GM12892 (cell line): ENCODE results near the gene TJP1.

Experiments used
- POLR2AphosphoS5 ChIP-seq: IDR thresholded peaks from 2 replicates; pipeline ENCODE4 v1.6.1; 2011; ENCODE audit warnings: low read depth, low read length, control low read depth
- TAF1 ChIP-seq: IDR thresholded peaks from 2 replicates; pipeline ENCODE4 v1.6.1; 2011; ENCODE audit warnings: low read depth, mild to moderate bottlenecking, control low read depth, low read length, borderline replicate concordance

DNA sequence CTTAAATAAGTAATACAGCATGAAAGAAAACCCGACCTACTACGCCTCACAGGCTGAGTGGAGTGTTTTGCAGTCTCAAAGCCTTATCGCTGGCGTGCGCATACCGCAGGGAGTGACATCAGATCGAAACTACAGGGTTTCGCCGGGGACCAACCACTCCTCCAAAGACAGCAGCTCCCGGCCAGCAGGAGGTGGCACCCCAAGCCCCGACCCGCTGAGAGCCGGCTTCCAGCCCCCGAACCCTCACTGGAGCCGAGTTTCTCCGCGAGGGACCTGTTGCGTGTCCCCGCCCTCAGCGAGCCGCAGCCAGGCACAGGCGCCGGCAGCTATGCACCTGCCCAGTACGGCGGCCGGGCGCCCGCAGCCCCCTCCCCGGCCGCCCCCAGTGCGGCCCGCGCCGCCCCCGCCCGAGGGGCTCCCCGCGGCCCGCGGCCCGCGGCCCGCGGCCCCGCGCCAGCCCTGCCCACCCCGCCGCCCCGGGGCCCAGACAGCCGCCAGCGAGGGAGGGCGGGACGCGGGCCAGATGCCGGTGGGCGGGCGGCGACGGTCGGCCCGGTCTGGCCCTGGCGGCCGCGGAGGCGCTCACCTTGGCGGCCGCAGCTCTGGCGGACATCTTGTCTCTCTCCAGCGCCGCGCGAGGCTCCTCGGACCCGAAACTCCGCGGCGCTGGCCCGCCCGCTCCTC lies 710 bp downstream of the TJP1 start:
- TF ChIP-seq POLR2AphosphoS5: no peak
- no peak for TF ChIP-seq TAF1
